ENCODE results near the gene HMHB1.

DNA sequence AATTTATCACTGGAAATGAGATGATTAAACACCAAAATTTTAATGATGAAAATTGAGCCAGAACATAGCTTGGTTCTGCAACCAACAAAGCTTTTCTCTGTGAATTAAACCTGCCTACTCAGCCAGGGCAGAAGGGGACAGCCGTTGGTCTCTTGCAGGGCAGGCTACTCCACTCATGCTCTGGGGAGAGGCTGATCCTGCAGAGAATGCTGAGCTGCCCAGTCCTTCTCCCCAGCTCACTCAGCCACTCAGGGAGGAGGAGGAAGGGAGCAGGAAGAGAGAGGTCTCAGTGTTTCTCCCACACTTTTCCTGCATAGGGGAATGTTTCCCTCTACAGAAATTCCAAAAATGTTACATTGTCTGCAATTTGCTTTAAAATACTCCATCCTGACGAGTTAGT is 40.4 kb upstream of the HMHB1 start:
- TF ChIP-seq, protein P1, sequence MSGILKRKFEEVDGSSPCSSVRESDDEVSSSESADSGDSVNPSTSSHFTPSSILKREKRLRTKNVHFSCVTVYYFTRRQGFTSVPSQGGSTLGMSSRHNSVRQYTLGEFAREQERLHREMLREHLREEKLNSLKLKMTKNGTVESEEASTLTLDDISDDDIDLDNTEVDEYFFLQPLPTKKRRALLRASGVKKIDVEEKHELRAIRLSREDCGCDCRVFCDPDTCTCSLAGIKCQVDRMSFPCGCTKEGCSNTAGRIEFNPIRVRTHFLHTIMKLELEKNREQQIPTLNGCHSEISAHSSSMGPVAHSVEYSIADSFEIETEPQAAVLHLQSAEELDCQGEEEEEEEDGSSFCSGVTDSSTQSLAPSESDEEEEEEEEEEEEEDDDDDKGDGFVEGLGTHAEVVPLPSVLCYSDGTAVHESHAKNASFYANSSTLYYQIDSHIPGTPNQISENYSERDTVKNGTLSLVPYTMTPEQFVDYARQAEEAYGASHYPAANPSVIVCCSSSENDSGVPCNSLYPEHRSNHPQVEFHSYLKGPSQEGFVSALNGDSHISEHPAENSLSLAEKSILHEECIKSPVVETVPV (CRISPR knock-in tag; IDR thresholded peaks at IDR 0.05), result no peak
- TF ChIP-seq ZC3H10 (CRISPR knock-in tag; IDR thresholded peaks at IDR 0.05) (no peak), RARB (CRISPR knock-in tag; IDR thresholded peaks at IDR 0.05) (no peak), ARNTL (CRISPR knock-in tag; IDR thresholded peaks at IDR 0.05; ENCODE audit: borderline replicate concordance, low read depth) (no peak), BACH2 (CRISPR knock-in tag; IDR thresholded peaks at IDR 0.05; ENCODE audit: borderline replicate concordance) (no peak)
- TF ChIP-seq, protein P2, sequence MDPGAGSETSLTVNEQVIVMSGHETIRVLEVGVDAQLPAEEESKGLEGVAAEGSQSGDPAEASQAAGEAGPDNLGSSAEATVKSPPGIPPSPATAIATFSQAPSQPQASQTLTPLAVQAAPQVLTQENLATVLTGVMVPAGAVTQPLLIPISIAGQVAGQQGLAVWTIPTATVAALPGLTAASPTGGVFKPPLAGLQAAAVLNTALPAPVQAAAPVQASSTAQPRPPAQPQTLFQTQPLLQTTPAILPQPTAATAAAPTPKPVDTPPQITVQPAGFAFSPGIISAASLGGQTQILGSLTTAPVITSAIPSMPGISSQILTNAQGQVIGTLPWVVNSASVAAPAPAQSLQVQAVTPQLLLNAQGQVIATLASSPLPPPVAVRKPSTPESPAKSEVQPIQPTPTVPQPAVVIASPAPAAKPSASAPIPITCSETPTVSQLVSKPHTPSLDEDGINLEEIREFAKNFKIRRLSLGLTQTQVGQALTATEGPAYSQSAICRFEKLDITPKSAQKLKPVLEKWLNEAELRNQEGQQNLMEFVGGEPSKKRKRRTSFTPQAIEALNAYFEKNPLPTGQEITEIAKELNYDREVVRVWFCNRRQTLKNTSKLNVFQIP (CRISPR knock-in tag; IDR thresholded peaks at IDR 0.05; ENCODE audit: borderline replicate concordance, low read depth), result no peak
